ENCODE measurements around the gene GALNT2.

GALNT2 gene

DNA sequence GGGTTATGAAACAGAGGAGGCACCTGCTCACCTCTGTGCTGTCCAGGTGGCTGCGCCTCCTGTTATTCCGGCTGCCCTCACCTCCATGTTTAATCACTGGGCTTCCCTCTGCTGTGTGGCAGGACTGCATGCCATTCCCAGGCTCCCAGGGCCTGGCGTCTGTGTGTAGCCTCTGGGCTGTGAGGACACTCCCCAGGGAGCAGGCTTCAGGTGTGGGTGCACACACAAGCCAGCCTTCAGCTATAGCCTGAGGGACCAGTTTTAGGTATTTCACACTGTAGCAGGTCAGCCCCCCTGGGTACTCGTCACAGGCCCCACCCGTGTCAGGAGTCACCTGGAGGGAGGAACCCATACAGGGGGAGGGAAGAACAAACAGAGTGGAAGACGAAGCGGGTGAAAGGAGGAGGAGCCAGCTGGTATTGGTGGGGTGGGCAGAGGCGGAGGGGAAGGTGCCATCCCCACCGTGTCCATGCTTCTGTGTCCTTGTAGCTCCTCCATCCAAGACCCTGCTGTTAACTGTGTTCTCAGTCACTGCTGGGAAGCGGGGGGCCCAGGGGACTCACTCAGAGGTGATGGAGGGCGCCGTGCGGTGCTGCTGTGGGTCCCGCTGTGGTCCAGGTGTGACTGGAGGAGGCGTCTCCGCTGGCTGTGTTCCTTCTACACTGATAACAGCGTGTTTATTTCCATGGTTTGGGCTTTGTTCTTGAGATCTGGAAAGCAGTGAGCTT is 200.5 kb downstream of the GALNT2 start:
- DNase-seq = no peak

DNA sequence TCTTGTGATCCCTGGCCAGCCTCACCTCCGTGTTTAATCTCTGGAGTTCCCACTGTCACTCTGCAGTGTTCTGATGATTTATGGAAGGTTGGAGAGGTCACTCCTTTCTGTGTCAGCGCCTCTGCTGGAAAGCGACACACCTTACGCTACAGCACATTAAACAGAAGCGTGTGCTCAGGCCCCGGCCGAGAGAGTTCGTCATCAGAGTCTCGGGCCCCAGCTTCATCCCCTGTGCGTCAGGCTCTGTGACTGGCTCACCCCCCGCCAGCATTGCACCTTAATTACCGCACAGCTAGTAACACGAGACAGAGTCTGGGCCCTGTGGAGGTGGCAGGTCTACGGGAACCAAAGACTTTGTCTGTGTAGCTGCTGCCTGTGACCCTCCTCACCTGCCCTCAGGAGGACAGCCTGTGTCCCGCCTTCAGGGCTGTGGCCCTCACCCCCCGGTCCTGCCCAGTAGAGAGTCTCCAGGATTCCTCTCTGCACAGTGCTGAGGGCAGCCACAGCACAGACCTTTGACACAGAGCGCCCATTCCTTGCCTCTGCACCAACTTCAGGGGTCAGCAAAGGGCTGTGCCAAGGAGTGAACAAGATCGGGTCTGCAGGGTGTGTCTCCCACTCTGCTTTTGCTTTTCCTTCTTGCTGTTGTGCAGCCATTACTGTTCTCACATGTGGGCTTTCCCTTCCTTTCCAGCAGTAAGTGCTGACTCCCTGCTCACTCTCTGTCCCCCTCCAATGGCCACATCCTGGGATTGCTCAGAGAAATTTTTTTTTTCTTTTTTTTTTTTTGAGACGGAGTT is 201.5 kb downstream of the GALNT2 start:
- no peak for DNase-seq

DNA sequence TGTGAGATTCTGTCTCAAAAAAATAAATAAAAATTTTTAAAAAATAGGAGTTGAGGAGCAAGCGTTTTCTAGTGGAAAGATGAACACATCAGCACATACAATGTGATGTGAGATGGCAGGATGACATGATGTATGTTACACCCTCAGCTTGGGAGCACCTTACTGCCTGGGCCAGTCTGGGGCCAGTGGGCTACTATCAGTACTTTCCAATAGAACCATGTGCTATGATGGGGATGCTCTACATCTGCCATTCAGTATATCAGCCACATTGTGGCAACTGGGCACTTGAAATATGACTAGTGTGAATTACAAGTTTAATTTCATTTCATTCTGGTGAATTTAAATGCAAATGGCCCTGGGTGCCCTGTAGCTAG is 203.1 kb downstream of the GALNT2 start:
- no peak for DNase-seq

DNA sequence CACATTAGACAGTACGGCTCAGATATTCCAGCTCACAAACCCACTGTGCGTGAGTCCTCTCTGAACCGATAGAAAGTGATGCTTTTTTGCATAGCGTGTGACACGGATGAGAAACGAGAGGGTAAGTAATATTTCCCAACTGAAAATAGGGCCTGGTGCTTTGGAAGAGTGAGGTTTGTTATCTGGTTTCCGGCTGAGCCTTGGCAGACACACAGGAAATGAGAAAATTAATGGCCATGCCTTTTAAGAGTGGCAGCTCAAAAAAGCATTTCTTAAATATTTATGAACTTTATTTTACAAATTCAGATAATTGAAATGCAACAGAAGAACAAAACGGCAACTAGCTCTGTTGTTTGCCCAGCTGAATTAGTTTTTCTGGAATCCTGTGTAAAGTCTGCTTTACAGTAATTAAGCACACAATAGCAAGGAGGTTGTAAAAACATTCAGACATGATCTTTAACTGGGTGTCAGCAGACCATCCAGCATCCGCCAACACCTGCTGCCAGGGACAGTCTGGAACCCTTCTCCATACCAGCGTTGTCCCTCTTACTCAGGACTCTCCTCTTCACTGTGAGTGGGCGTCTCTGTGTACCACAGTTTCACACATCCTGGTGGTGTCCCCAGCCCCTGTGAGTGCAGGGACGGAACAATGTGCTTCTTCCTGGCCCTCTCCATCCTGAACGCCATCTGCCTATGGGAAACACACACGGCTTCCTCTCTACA is 203.7 kb downstream of the GALNT2 start:
- no peak for DNase-seq

DNA sequence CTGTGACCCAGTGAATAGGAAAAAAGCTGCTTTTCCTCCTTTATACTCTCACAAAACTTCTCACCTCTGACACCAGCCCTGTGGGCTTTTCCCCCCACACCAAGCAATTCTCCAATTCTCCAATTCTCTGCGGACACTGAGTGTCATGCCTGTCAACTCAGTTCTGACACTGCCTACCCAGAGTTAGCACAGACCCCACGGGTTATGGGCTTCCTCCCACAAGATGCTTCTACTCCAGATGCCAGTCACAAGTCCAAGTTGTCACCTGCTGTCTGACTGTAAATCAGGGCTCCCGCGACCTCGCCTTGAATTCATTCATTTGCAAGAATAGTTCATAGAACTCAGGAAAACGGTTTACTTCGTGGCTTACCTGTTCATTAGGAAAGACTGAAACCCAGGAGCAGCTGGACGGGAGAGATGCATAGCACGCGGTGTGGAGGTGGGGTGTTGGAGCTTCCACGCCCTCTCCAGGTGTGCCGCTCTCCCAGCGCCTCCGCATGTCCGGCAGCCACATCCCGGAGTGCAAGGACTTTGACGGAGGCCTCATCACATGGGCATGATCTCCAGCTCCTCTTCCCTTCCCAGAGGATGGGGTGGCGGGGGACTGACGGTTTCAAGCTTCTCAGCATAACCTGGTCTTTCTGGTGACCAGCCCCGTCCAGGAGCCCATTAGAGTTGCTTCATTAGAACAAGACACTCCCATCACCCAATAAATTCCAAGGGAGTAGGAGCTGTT is 204.4 kb downstream of the GALNT2 start:
- no peak for DNase-seq

DNA sequence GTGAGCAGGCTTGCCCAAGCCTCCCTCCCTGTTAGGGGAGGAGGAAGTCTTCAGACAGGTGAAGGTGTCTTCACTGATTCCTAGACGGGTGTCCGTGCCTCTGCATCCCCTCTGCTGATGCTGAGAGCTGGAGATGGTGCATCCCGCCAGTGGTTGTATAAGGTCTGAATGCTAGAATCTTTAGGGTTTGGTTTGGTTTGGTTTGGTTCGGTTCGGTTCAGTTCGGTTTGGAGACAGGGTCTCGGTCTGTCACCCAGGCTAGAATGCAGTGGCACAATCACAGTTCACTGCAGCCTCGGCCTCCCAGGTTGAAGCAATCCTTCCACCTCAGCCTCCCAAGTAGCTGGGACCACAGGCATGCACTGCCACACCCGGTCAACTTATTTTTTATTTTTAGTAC is 205.5 kb downstream of the GALNT2 start:
- no peak for DNase-seq

DNA sequence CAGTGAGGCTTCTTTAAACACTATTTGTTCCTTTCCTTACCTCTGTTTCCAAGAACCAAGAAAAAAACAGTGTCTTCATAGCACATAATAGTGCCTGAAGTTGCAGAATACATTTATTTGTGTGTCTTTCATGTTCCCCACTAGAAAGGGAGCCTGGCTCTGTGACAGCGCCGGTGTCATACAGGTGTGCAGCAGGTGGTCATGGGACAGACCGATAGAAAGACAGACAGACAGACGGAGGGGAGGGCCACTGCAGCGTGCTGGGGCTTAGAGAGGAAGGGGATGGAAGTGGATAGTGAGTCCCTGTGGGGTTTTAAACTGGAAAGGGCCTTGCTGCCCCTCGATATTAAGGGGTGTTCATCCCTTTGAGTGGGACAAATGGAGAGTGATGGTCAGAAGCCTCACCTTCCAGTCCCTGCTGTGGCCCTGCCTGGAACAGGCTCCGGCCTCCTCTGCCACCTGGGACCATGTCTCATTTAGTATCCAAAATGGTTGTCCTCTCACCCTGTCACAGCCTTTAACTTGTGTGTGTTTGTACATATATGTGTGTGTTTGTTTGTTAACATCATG is 206.2 kb downstream of the GALNT2 start:
- DNase-seq = no peak

DNA sequence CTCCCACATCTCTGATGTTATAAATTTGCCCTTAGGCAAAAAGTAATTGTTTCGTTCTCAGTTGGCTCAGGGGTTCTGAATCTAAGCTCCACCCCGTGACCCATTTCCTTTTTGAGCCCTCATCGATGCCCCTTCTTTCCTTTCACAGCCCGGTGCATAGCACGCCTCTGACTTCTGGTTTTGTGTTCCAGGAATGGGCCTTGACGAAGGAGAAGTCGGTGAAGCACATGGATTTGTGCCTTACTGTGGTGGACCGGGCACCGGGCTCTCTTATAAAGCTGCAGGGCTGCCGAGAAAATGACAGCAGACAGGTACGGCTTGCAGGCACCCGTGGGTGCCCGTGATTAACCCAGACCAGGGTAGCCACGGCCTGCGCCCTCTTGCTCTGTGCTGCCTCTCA is 207.2 kb downstream of the GALNT2 start:
- DNase-seq = no peak

DNA sequence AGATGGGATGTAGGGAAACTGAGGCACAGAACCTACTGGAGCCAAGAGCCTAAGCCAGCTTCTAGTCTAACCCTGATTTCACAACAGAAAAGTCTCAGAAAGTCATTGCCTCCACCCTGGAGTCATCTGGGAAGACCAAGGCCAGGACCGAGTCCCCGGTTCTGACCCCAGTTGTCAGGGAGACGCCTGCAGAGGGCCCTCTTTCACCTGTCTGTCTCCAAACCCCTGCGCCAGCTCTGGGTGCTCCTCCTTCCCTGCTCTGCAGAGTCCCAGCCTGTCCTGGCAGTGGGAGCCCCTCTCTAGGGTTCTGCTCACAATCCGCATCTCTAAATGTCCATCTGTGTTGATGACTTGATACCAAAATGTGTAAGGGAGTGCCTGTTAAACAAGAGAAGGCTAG is 209.4 kb downstream of the GALNT2 start:
- no peak for DNase-seq

DNA sequence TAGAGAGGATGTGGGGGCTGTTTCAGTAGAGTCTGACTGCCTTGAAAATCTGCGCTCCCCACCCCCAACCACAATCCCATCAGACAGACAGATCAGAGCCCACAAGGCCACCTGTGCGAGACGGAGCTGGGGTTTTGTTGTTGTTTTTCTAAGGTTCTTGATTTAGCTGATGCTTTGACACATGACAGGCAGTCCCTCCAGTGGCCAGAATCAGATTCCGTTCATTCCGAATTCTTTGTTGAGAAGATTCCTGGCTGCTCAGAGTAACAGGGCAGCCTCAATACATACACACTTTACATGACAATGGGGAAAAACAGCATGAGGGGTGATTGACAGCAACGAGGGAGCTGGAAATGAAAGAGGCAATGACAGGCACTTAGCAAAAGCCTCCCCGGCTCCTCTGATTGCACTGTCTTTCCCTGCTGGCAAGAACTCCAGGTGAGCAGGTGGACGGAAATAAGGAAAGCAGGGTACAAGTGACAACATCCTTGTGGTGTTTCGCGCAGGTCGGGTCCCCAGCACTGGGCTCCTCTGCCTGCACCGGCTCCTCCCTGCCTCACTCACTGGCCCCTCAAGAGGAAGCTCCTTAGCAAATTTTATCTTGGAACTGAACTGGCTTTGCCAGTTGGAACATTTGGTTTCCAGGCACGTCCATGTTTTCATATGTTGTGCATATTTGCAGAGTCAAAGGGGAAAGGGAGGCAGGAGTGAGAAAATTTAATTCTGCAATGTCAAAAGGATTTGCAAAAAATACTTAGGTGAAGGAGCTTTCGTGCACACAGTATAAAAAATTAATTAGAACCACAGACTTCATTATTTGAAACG is 210.4 kb downstream of the GALNT2 start:
- no peak for DNase-seq

DNA sequence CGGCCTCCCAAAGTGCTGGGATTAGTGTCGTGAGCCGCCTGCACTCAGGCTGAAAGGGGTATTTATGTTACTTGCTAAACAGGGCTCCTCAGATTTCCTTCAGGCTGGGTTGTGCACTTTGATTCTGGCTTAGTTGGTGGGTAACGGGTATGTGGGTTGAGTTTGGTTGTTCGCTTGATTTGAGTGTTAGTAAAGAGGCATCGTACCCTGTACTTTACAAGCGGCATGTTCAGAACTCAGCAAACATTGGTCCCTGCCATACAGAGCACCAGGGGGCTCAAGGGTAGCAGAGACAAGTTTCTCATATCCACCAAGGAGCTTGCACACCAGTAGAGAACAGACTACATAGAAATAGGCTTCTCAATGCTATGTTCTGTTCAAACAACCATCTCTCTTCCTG is 211.3 kb downstream of the GALNT2 start:
- DNase-seq = no peak

DNA sequence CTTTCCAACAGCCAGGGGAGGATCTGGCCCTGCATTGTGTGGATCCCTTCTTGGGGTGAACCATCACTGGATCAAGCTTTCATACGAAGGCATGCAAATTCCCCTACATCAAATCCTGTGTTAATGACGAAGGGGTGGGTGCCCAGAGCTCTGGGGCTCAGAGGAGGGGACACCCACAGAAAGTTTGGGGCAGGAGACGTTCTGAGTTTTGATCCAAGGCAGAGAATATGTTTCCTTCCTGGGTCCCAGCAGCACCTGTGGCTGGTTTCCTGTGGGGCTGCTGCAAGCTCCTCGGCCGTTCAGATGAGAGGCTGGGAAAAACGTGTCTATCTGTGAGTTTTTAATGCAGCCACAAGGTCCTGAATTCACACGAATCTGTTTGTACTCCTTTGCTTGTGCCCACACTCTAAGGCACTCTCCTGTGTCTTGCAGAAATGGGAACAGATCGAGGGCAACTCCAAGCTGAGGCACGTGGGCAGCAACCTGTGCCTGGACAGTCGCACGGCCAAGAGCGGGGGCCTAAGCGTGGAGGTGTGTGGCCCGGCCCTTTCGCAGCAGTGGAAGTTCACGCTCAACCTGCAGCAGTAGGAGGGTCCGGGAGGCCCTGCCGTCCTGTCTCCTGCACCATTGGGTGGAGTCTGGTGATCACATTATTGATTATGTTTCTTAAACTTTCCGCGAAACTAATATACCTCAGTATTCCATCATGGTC is 212.0 kb downstream of the GALNT2 start:
- no peak for DNase-seq

DNA sequence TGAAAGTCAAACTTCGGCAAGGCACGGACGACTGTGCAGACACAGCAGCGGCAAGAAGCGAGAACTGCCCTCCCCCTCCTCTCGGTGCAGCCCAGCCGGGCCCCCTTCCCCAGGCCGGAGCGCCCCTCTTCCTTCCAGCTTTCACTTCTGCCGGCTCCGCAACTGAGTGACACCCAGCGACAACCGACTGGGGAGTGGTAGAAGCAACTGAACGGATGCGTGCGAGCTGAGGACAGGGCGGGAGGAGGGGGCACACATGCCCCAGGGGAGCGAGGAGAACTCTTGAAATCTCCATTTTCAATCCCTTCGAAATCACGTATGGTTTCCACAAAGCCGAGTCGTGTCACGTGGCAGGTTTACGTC is 212.5 kb downstream of the GALNT2 start:
- no peak for DNase-seq

DNA sequence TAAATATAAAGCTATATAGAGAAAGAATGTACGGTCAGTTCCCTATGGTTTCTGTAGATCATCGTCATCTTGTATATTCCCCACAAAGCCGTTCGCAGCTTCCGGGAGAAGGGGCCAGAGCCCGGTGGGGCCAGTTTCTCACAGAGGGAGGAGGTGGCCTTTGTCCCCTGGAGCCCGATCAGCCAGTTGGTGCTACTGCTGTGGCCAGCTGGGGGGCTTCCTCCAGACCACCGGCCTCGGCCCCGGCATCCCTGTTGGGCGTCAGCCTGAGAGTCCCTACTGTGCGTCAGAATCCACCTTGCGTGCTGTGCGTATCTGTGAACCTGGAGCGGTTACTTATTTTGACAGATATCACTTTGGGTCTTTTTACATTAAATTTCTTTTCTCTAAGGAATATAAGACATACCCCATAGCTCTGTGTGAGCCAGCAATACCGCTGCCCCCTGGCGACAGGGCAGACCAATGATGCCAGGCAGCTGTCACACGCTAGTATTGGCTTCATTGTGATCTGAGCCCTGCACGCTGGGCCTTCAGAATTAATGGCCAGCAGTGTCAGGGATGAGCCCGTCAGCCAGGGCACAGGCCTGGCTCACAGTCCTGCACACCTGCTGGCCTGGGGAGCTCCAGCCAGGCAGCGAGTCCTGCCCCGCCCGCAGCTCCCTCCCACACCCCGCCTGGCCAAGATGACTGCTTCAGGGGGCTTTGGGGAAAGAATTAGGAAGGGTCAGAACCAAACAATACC is 213.2 kb downstream of the GALNT2 start:
- no peak for DNase-seq

DNA sequence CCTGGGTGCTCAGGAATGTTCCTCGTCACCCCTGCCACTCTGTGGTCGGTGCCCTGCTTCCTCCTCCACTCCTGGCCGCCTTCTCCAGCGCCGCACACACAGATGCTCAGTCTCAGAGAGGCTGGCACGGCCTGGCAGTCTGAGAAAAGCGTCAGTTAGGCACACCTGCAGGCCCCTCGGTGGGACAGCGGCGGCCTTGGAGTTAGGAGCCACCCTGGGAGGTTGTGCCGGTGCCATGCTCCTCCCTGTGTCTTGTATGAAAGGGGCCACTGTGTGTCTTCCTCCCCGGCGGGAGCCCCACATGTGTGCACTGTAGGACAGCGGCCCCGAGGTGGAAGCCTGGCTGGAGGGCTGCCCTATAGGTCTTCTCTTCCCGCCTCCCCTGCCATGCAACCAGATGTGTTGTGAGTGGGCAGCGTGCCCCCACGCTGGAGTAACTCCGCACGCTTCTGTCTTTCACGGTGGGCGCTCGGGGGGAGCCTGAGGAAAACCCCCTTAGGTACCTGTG is 213.9 kb downstream of the GALNT2 start:
- no peak for DNase-seq

DNA sequence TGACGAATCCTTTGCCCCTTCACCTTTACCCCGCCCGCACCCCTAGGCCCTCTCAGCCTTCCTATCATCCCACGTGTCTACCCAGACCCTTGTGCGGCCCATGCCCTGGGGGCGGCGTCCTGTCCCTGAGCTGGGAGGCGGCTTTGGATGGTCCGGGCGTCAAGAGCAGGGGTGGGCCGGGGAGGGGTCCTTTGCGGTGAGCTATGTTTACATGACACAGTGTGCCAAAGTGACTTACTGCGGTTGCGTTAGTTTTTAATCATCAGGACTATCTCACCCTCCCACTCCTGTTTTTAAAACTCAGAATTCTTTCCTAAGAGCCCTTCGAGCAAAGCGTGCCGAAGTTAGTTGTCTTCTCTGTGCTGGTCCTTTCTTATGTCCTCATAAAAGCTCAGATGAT is 214.5 kb downstream of the GALNT2 start:
- DNase-seq = no peak

DNA sequence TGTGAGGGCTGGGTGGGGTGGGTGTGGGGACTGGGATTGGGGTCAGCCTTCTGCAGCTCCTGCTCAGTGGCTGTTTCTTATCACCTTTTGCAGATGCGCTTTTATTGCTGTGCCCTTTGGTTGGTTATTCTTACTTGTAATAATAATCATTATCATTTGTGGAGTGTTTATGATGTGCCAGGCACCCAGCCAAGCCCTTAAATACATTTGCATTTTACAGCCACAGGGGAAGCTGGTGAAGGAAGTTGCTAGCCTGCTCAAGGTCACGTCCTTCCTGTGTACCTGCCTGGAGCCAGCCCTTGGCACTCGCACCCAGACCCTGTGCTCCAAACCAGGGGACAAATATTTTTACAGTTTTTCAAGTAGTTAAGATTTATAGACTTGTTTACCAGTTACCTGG is 215.1 kb downstream of the GALNT2 start:
- no peak for DNase-seq

DNA sequence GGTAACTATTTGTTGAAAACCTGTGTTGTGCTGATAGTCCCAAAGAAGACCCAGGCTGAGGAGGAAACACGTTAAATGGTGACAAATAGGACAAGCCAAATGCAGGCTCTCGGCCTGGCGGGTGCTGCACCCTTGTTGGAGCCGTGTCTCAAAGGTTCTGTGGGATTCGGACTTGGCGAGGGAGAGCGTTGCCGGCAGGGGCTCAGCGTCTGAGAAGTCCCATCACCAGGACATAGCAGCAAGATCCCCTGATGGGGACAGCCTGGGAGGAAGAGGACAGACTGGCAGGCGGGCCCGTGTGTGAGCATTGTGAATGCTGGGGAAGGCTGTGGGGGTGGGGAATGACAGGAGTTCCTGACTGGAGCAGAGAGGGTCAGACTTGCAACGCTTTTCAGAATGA is 216.6 kb downstream of the GALNT2 start:
- no peak for DNase-seq

DNA sequence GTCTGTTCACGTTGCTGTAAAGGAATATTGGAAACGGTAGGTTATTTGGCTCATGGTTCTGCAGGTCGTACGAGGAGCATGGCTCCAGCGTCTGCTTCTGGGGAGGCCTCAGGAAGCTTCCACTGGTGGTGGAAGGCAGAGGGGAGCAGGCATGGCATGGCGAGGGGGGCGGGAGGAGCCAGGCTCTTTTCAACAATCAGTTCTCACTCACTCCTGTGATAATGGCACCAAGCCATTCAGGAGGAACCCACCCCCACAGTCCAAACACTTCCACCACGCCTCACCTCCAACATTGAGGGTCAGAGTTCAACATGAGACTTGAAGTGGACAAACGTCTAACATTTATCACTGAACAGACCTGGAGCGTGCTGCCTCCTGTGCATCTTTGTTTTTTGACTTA is 217.9 kb downstream of the GALNT2 start:
- no peak for DNase-seq

DNA sequence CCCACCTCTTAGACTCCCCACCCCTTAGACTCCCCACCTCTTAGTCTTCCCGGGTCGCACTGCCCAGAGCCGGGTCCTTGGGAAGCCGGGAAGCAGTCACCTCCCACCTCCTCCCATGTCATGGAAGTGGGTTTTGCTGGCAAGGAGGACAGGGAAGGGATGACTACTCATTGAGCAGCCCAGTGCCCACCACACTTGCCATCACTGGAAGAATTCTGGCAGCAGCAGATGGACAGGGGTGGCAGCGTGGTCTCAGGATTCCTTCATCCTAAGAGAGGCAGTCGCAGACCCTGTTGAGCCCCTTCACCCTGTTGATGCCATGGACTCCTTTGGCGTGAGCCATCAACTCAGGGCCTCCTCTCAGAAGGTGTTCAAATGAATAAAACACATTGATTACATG is 218.3 kb downstream of the GALNT2 start:
- DNase-seq = no peak

Measured in GOT3 (cell line).